ENCODE measurements around the gene SMIM44. TPM values are rescaled to one million over a fixed set of nuclear protein-coding genes. Genes with fewer than 3 reads are reported as not detected.

SMIM44 gene
- total and polyA plus RNA-seq, 9 of the 15 experiments (the other 6 are each of a cell fraction or from before 2014, with no cell fraction given): not detected

DNA sequence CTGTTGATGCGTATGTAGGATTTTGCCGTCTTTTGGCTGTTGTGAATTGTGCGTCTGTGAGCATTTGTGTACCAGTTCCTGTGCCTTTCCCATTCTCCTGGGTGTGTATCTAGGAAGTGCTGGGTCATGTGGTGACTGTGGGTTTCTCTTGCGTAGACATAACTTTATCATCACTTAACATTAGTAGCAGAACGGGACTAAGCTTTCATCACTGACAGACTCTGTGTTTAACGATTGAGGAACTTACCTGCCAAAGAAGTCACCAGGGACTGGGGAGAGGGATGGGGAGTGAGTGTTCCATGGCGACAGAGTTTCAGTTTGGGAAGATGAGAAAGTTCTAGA, 37.8 kb upstream of the SMIM44 start (continued):
- no peak for TF ChIP-seq NR4A1 (CRISPR knock-in tag; IDR thresholded peaks at IDR 0.05)
- TF ChIP-seq NR4A1 (tag; IDR thresholded peaks at IDR 0.05): no peak
- no peak; the same call in 1 of the 2 replicates for TF ChIP-seq SMAD4 (CRISPR knock-in tag; conservative IDR thresholded peaks at IDR 0.05)
- no peak for TF ChIP-seq ZNF165 (CRISPR knock-in tag; IDR thresholded peaks at IDR 0.05; ENCODE audit: borderline replicate concordance)
- TF ChIP-seq, protein P1, sequence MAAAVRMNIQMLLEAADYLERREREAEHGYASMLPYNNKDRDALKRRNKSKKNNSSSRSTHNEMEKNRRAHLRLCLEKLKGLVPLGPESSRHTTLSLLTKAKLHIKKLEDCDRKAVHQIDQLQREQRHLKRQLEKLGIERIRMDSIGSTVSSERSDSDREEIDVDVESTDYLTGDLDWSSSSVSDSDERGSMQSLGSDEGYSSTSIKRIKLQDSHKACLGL (CRISPR knock-in tag; IDR thresholded peaks at IDR 0.05; ENCODE audit: borderline replicate concordance, poor library complexity, severe bottlenecking): no peak
- TF ChIP-seq, protein P2, sequence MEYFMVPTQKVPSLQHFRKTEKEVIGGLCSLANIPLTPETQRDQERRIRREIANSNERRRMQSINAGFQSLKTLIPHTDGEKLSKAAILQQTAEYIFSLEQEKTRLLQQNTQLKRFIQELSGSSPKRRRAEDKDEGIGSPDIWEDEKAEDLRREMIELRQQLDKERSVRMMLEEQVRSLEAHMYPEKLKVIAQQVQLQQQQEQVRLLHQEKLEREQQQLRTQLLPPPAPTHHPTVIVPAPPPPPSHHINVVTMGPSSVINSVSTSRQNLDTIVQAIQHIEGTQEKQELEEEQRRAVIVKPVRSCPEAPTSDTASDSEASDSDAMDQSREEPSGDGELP (CRISPR knock-in tag; IDR thresholded peaks at IDR 0.05; ENCODE audit: borderline replicate concordance): no peak
- TF ChIP-seq, protein P3, sequence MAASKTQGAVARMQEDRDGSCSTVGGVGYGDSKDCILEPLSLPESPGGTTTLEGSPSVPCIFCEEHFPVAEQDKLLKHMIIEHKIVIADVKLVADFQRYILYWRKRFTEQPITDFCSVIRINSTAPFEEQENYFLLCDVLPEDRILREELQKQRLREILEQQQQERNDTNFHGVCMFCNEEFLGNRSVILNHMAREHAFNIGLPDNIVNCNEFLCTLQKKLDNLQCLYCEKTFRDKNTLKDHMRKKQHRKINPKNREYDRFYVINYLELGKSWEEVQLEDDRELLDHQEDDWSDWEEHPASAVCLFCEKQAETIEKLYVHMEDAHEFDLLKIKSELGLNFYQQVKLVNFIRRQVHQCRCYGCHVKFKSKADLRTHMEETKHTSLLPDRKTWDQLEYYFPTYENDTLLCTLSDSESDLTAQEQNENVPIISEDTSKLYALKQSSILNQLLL (CRISPR knock-in tag; IDR thresholded peaks at IDR 0.05; ENCODE audit: borderline replicate concordance): no peak
- TF ChIP-seq E2F4 (CRISPR knock-in tag; IDR thresholded peaks at IDR 0.05; ENCODE audit: low read depth): no peak
- no peak for TF ChIP-seq EWSR1 (IDR thresholded peaks at IDR 0.05; ENCODE audit: borderline replicate concordance, low read depth, partially characterized antibody)
- TF ChIP-seq, protein P4, sequence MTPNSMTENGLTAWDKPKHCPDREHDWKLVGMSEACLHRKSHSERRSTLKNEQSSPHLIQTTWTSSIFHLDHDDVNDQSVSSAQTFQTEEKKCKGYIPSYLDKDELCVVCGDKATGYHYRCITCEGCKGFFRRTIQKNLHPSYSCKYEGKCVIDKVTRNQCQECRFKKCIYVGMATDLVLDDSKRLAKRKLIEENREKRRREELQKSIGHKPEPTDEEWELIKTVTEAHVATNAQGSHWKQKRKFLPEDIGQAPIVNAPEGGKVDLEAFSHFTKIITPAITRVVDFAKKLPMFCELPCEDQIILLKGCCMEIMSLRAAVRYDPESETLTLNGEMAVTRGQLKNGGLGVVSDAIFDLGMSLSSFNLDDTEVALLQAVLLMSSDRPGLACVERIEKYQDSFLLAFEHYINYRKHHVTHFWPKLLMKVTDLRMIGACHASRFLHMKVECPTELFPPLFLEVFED (CRISPR knock-in tag; conservative IDR thresholded peaks at IDR 0.05): no peak
- TF ChIP-seq, protein P5, sequence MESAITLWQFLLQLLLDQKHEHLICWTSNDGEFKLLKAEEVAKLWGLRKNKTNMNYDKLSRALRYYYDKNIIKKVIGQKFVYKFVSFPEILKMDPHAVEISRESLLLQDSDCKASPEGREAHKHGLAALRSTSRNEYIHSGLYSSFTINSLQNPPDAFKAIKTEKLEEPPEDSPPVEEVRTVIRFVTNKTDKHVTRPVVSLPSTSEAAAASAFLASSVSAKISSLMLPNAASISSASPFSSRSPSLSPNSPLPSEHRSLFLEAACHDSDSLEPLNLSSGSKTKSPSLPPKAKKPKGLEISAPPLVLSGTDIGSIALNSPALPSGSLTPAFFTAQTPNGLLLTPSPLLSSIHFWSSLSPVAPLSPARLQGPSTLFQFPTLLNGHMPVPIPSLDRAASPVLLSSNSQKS (CRISPR knock-in tag; IDR thresholded peaks at IDR 0.05): no peak
- TF ChIP-seq E2F5 (CRISPR knock-in tag; IDR thresholded peaks at IDR 0.05): no peak
- TF ChIP-seq SRSF1 (IDR thresholded peaks at IDR 0.05; ENCODE audit: low read depth, low read length): no peak
- no peak for TF ChIP-seq GATA2 (CRISPR knock-in tag; IDR thresholded peaks at IDR 0.05)
- TF ChIP-seq ZNF217 (CRISPR knock-in tag; IDR thresholded peaks at IDR 0.05): no peak

All from K562 (cell line).